ENCODE measurements around the gene KDM5B. TPM values are rescaled to one million over a fixed set of nuclear protein-coding genes. Genes with fewer than 3 reads are reported as not detected.

Gene KDM5B
- total RNA-seq, 1 experiment from 2014 or later, result 44.6 TPM

DNA sequence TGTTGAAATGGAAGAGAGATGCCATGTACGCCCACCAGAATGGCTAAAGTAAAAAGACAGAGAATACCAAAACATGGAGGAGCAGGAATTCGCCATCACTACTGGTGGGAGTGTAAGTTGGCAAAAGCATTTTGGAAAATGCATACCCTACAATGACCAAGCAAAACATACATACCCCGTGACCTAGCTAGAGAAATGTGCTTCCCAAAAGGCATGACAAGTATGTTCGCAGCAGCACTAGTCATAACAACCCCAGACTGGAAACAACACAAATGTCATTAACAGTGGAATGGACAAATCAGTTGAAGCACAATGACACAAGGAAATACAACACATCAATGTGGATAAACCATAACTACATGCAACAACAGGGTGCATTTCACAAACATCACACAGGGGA, 125.2 kb downstream of the KDM5B start:
- TF ChIP-seq POLR2A (IDR thresholded peaks at IDR 0.05; ENCODE audit: borderline replicate concordance, extremely low read depth, insufficient read depth, insufficient read length) (no peak), CBX3 (IDR thresholded peaks at IDR 0.05; ENCODE audit: low read depth) (no peak), SP1 (IDR thresholded peaks at IDR 0.05; ENCODE audit: low read depth) (no peak), ZFX (IDR thresholded peaks at IDR 0.05) (no peak), EZH2 (IDR thresholded peaks at IDR 0.05) (no peak), CEBPB (IDR thresholded peaks at IDR 0.05; ENCODE audit: low read depth) (no peak), TCF7L2 (IDR thresholded peaks at IDR 0.05; ENCODE audit: borderline replicate concordance, extremely low read depth, insufficient read depth, insufficient read length) (no peak), SIN3A (IDR thresholded peaks at IDR 0.05; ENCODE audit: low read depth) (no peak), POLR2AphosphoS5 (IDR thresholded peaks at IDR 0.05; ENCODE audit: low read depth, low read length) (no peak), ELF1 (IDR thresholded peaks at IDR 0.05; ENCODE audit: borderline replicate concordance, low read depth) (no peak)
- TF ChIP-seq, protein P1, sequence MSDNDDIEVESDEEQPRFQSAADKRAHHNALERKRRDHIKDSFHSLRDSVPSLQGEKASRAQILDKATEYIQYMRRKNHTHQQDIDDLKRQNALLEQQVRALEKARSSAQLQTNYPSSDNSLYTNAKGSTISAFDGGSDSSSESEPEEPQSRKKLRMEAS (IDR thresholded peaks at IDR 0.05), result no peak
- Histone ChIP-seq H3K9me2 (ENCODE audit: insufficient read depth) (no peaks in the 10 kb centered on the region), H3K9me3 (ENCODE audit: control insufficient read depth in 1 of 2, insufficient read depth in 1 of 2, low read depth in 1 of 2, low read length in 2 of 2) (no peaks in the 10 kb centered on the region), H3K79me2 (ENCODE audit: insufficient read depth, low read length) (no peaks in the 10 kb centered on the region), H3K9ac (ENCODE audit: low read length) (no peak overlapping the region), H3K36me3 (ENCODE audit: control insufficient read depth in 1 of 2, insufficient read depth in 2 of 2, low read length in 2 of 2) (no peaks in the 10 kb centered on the region), H3K4me2 (ENCODE audit: low read length) (no peak overlapping the region), H3K27ac (ENCODE audit: low read depth, low read length) (no peak overlapping the region), H4K20me1 (ENCODE audit: insufficient read depth) (no peaks in the 10 kb centered on the region), H3K27me3 (ENCODE audit: insufficient read depth, low read length) (peaks cover 47% of the 10 kb centered on the region), H3K4me3 (replicated peaks in 1 of 2; ENCODE audit: low read depth in 1 of 2, low read length in 2 of 2) (no peak overlapping the region), H3K4me1 (ENCODE audit: control insufficient read depth in 1 of 2, insufficient read depth in 2 of 2, low read length in 2 of 2) (peaks cover 5 to 8% of the 10 kb centered on the region in 2 experiments; a peak in 3 of 4 replicates), H2AFZ (ENCODE audit: low read depth, low read length, poor library complexity, severe bottlenecking) (no peak overlapping the region)
- no peak for ATAC-seq
- ChIA-PET RAD21 (ENCODE audit: low non-redundant PET in 1 of 2, low total read pairs in 2 of 2, uncharacterized antibody in 2 of 2, unreplicated experiment in 2 of 2) (no interaction called here), POLR2A (interaction anchor here (0.7 kb wide), 1 partner anchor 10 kb away, joined by 3 read pairs; no protein-coding TSS in a partner anchor), CTCF (no interaction called here)
- intact Hi-C loops (cut with micrococcal nuclease), result no loop called here
- no TSS peak for BruUV-seq (replicated peaks)
- DNase-seq (ENCODE audit: low read depth, low spot score), result no peak

DNA sequence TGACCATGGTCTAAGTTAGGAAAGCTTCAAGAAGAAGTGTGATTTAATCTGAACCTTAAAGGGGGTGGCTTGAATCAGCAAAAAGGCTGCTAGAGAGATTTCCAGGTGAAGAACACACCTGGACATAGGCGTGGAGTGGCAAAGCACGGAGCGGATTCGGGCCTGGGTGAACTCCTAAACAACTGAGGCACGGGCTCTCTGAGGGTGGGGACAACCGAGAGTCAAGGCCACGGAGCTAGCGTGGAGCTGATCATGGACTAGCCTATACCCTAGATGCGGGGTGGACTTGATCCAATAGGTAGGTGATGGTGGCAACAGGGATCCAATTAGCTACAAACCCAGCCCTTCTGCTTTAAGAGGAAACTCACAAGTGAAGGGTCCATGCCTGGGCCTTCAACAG, 125.7 kb downstream of the KDM5B start:
- Histone ChIP-seq H3K27ac (ENCODE audit: low read depth, low read length) (no peak overlapping the region), H3K4me1 (ENCODE audit: control insufficient read depth in 1 of 2, insufficient read depth in 2 of 2, low read length in 2 of 2) (peaks cover 5 to 8% of the 10 kb centered on the region in 2 experiments; a peak in 3 of 4 replicates), H3K9ac (ENCODE audit: low read length) (no peak overlapping the region), H3K4me2 (ENCODE audit: low read length) (no peak overlapping the region), H3K27me3 (ENCODE audit: insufficient read depth, low read length) (peaks cover 42% of the 10 kb centered on the region), H3K9me3 (ENCODE audit: control insufficient read depth in 1 of 2, insufficient read depth in 1 of 2, low read depth in 1 of 2, low read length in 2 of 2) (no peaks in the 10 kb centered on the region), H3K9me2 (ENCODE audit: insufficient read depth) (no peaks in the 10 kb centered on the region), H3K79me2 (ENCODE audit: insufficient read depth, low read length) (no peaks in the 10 kb centered on the region), H4K20me1 (ENCODE audit: insufficient read depth) (no peaks in the 10 kb centered on the region), H2AFZ (ENCODE audit: low read depth, low read length, poor library complexity, severe bottlenecking) (no peak overlapping the region), H3K36me3 (ENCODE audit: control insufficient read depth in 1 of 2, insufficient read depth in 2 of 2, low read length in 2 of 2) (no peaks in the 10 kb centered on the region), H3K4me3 (replicated peaks in 1 of 2; ENCODE audit: low read depth in 1 of 2, low read length in 2 of 2) (no peak overlapping the region)
- intact Hi-C loops (cut with micrococcal nuclease), result no loop called here
- TF ChIP-seq EGR1 (IDR thresholded peaks at IDR 0.05; ENCODE audit: low read depth) (no peak), RAD21 (IDR thresholded peaks at IDR 0.05; ENCODE audit: low read depth) (no peak), FOSL1 (IDR thresholded peaks at IDR 0.05; ENCODE audit: low read depth) (no peak), CBX3 (IDR thresholded peaks at IDR 0.05; ENCODE audit: low read depth) (no peak), CEBPB (IDR thresholded peaks at IDR 0.05; ENCODE audit: low read depth) (no peak)
- CTCF ChIA-PET, result no interaction called here
- no TSS peak for BruUV-seq (replicated peaks)
- RAD21 ChIA-PET (ENCODE audit: low non-redundant PET in 1 of 2, low total read pairs in 2 of 2, uncharacterized antibody in 2 of 2, unreplicated experiment in 2 of 2), result no interaction called here
- ATAC-seq (no peak), DNase-seq (ENCODE audit: low read depth, low spot score) (no peak)
- POLR2A ChIA-PET, result no interaction called here

Data from HCT116 (cell line).